HCT116 (cell line): Measurements from ENCODE around the gene CDH4.

Experiments used
- CBX3 ChIP-seq: IDR thresholded peaks from 2 replicates; pipeline ENCODE4 v1.6.1; 2012; ENCODE audit warnings: low read depth
- ELF1 ChIP-seq: IDR thresholded peaks from 2 replicates; pipeline ENCODE4 v1.6.1; 2012; ENCODE audit warnings: low read depth, borderline replicate concordance
- EZH2phosphoT487 ChIP-seq: fragments of 200-600 bp; IDR thresholded peaks from 2 replicates; pipeline ENCODE4 v1.6.1; 2018; ENCODE audit warnings: antibody characterized with exemption, borderline replicate concordance
- FOSL1 ChIP-seq: IDR thresholded peaks from 2 replicates; pipeline ENCODE4 v1.6.1; 2012; ENCODE audit warnings: low read depth
- POLR2A ChIP-seq: IDR thresholded peaks from 2 replicates; pipeline ENCODE4 v1.7.0; 2011; ENCODE audit warnings: borderline replicate concordance; ENCODE audit not compliant: insufficient read depth, insufficient read length; ENCODE audit errors: extremely low read depth
- POLR2AphosphoS5 ChIP-seq: IDR thresholded peaks from 2 replicates; pipeline ENCODE4 v1.6.1; 2011; ENCODE audit warnings: mild to moderate bottlenecking, low read depth, low read length, moderate library complexity
- ZNF274 ChIP-seq: fragments of 200-500 bp; sonication (Bioruptor generic); IDR thresholded peaks from 2 replicates; pipeline ENCODE4 v1.6.1; 2014; ENCODE audit warnings: mild to moderate bottlenecking, low read depth, low read length, inconsistent platforms
- TF ChIP-seq, protein P1 (sequence below), 3 experiments: fragments of 200-600 bp in 1 of 3; sonication (generic) in 1 of 3; IDR thresholded peaks in 2 of 3; conservative IDR thresholded peaks in 1 of 3; 2 replicates each; pipeline ENCODE4 v1.5.1; 2012 to 2017; ENCODE audit warnings: low read depth in 2 of 3, low read length in 2 of 3, antibody characterized with exemption in 1 of 3, borderline replicate concordance in 1 of 3, control low read depth in 1 of 3, mild to moderate bottlenecking in 1 of 3, mixed read lengths in 1 of 3, mixed run types in 1 of 3, moderate library complexity in 1 of 3; ENCODE audit not compliant: insufficient read depth in 1 of 3
- TF ChIP-seq, protein P2 (sequence below): IDR thresholded peaks from 2 replicates; pipeline ENCODE4 v1.6.1; 2012; ENCODE audit warnings: low read depth
- TF ChIP-seq, protein P3 (sequence below): IDR thresholded peaks from 2 replicates; pipeline ENCODE4 v1.6.1; 2011; ENCODE audit warnings: mild to moderate bottlenecking, low read length, moderate library complexity; ENCODE audit not compliant: insufficient replicate concordance; ENCODE audit errors: extremely low read depth

DNA sequence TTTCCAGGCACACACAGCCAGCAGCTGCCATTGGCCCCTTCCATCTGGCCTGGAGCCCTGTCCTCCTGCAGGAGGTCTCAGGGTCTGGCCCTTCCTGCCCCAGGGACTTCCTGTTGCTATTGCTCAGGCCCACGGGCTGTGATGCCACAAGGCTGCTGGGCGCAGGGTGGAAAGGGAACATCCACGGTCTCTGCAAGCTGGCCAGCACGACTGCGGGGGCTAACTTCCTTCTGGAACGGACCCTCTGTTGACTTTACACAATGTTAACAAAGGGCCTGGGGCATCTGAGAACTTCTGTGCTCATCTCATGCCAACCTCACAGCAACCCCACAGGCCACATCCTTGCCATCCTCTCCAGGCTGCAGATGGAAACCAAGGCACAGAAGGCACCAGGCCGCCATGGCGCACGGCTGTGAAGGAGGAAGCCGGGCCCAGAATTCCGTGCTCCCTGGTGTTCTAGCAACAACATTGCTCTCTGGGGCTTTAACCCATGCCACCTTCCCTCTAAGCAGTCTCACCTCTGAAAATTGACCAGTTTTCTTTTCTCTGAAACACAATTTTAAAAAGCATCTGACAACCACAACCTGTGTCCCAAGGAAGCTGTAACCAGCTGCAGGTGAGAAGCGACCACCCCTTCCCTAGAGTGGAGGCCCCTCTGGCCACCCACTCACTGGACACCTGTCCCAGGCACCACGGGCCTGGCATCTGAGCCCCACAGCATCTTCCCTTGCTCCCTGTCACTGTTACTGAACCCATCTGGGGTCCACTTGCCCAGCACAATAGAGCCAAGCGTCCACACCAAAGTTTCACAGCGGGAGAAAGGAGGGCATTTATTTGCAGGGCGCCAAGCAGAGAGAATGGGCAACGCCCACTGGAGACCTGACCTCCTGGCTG, 261.3 kb downstream of the CDH4 start:
- TF ChIP-seq, protein P1, sequence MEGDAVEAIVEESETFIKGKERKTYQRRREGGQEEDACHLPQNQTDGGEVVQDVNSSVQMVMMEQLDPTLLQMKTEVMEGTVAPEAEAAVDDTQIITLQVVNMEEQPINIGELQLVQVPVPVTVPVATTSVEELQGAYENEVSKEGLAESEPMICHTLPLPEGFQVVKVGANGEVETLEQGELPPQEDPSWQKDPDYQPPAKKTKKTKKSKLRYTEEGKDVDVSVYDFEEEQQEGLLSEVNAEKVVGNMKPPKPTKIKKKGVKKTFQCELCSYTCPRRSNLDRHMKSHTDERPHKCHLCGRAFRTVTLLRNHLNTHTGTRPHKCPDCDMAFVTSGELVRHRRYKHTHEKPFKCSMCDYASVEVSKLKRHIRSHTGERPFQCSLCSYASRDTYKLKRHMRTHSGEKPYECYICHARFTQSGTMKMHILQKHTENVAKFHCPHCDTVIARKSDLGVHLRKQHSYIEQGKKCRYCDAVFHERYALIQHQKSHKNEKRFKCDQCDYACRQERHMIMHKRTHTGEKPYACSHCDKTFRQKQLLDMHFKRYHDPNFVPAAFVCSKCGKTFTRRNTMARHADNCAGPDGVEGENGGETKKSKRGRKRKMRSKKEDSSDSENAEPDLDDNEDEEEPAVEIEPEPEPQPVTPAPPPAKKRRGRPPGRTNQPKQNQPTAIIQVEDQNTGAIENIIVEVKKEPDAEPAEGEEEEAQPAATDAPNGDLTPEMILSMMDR (IDR thresholded peaks at IDR 0.05 in 2 of 3, conservative IDR thresholded peaks at IDR 0.05 in 1 of 3; ENCODE audit: borderline replicate concordance in 1 of 3, insufficient read depth in 1 of 3, low read depth in 2 of 3, low read length in 2 of 3), result no peak
- TF ChIP-seq POLR2A, result no peak
- TF ChIP-seq POLR2AphosphoS5, result no peak
- no peak for TF ChIP-seq ELF1
- TF ChIP-seq, protein P2, sequence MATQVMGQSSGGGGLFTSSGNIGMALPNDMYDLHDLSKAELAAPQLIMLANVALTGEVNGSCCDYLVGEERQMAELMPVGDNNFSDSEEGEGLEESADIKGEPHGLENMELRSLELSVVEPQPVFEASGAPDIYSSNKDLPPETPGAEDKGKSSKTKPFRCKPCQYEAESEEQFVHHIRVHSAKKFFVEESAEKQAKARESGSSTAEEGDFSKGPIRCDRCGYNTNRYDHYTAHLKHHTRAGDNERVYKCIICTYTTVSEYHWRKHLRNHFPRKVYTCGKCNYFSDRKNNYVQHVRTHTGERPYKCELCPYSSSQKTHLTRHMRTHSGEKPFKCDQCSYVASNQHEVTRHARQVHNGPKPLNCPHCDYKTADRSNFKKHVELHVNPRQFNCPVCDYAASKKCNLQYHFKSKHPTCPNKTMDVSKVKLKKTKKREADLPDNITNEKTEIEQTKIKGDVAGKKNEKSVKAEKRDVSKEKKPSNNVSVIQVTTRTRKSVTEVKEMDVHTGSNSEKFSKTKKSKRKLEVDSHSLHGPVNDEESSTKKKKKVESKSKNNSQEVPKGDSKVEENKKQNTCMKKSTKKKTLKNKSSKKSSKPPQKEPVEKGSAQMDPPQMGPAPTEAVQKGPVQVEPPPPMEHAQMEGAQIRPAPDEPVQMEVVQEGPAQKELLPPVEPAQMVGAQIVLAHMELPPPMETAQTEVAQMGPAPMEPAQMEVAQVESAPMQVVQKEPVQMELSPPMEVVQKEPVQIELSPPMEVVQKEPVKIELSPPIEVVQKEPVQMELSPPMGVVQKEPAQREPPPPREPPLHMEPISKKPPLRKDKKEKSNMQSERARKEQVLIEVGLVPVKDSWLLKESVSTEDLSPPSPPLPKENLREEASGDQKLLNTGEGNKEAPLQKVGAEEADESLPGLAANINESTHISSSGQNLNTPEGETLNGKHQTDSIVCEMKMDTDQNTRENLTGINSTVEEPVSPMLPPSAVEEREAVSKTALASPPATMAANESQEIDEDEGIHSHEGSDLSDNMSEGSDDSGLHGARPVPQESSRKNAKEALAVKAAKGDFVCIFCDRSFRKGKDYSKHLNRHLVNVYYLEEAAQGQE, result no peak
- TF ChIP-seq, protein P3, sequence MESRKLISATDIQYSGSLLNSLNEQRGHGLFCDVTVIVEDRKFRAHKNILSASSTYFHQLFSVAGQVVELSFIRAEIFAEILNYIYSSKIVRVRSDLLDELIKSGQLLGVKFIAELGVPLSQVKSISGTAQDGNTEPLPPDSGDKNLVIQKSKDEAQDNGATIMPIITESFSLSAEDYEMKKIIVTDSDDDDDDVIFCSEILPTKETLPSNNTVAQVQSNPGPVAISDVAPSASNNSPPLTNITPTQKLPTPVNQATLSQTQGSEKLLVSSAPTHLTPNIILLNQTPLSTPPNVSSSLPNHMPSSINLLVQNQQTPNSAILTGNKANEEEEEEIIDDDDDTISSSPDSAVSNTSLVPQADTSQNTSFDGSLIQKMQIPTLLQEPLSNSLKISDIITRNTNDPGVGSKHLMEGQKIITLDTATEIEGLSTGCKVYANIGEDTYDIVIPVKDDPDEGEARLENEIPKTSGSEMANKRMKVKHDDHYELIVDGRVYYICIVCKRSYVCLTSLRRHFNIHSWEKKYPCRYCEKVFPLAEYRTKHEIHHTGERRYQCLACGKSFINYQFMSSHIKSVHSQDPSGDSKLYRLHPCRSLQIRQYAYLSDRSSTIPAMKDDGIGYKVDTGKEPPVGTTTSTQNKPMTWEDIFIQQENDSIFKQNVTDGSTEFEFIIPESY, result no peak
- no peak for TF ChIP-seq EZH2phosphoT487
- no peak for TF ChIP-seq ZNF274
- no peak for TF ChIP-seq FOSL1
- no peak for TF ChIP-seq CBX3
